GM18870 (cell line): ENCODE results near the gene CD151.

Experiments
- ATAC-seq: cut with Tn5 transposase; IDR thresholded peaks from one replicate; pipeline ENCODE4 v1.9.1; 2021; ENCODE audit warnings: moderate library complexity; ENCODE audit not compliant: unreplicated experiment

The CD151 gene

DNA sequence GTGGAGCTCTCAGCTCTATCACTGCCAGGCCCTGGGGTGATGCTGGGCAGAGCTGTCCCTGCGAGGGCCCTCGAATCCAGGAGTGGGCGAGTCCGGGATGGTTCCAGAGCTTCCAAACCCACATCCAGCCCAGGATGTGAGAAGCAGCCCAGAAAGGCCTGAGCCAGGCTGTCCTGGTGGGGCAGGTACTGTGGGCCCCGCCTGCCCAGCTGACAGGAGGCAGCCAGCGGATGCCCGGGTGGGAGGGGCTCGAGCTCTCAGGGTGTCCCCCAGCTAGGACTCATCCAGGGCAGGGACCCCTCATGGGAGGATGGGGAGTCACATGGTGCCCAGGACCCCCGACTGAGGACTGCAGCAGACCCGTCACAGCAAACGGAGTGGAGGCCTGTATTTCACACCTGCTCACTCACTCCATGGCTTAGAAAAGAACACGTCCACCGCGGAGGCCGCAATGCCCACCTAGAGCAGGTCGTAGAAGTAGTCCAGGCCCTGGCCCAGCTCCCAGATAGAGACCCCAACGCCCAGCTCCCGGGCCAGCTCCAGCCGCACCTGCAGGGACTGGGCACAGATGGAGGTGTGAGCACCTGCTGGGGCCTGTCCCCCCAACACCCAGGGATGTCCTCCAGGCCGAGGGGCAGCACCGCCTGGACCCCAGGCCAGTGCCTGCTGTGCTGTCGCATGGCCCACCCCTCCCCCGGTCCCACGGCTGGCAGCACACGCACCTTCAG lies 36.8 kb downstream of the CD151 start:
- ATAC-seq, result no peak

DNA sequence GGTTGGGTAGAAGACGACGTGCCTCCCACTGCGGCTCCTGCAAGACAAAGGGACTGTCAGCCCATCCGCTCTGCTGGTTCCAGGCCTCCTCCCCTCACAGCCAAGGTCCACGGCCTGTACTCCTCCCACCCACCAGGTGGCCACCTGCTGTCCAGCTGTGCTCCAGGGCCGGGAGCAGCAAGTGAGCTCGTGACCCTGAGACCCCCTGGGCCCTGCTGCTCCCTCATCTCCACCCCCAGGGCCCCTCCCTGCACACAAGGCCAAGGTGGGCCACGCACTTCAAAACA lies 37.3 kb downstream of the CD151 start:
- ATAC-seq, result no peak

DNA sequence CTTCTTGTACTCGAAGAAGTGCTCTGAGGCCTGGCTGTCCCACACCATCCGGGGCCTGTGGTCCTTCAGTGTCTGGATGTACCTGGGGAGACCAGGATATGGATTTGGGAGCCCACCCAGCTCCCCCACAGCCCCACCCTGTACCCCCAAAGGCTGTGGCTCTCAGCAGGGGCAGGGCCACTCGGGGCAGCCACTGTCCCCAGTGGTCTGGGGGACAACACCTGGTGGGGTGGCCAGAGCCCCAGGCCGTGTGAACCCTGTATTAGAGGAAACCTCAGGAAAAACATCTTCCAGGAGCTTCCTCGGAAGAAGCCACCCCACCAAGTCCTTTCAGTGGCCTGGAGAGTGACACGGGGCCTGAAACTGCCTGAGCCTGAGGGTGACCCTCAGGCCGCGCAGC lies 37.7 kb downstream of the CD151 start:
- ATAC-seq, result no peak

DNA sequence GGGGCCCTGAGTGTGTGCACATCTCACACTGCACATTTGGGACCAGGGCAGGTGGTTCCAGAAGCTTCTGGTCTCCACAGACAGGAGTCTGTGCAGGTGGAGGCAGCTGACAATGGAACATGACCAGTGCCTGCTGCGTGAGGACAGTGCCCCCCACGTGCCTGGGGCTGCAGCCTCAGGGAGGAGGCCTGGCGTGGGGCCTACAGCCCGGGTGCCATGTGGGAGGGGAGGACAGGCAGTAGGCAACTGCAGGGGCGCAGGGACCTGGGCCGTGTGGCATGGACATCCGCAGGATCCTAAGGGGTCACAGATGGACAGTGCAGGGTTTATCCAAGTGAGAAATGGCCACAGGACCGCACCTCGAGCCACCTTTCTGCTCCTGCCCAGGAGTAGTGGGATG lies 38.7 kb downstream of the CD151 start:
- ATAC-seq, result no peak

DNA sequence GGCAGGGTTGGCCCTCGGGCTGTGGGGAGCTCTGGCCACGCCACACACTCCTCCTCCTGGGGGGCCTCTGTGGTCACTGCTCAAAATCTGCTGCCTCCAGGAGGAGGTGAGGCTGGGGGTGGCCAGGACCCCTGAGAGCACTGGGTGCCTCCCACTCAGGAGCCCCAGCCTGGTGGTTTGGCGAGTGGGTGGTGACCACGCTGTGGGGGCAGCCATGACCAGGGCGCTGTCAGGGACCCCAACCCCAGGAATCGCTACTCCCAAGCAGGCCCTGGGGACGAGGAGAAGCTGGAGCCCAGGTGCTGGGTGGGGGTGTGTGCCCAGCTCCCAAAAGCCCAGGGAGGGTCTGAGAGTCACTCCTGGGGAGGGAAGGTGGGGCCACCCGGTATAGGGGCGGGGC lies 40.0 kb downstream of the CD151 start:
- ATAC-seq, result no peak

DNA sequence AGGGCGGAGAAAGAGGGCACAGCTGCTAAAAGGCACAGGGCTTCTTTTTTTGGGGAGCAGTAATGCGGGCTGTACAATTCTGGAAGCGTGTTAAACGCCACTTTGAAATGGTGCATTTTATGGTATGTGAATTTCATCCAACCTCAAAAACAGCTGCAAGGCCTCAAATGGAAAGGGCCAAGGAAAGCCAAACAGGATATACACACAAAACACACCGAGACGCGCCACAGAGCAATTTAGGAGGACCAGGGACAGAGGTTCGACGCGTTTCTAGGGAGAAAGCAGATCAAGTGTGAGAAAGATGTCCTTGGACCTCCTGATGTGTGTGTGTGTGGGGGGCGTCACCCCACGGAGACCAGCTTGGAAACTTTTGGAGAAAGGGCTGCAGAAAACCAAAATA lies 41.0 kb downstream of the CD151 start:
- ATAC-seq, result no peak

DNA sequence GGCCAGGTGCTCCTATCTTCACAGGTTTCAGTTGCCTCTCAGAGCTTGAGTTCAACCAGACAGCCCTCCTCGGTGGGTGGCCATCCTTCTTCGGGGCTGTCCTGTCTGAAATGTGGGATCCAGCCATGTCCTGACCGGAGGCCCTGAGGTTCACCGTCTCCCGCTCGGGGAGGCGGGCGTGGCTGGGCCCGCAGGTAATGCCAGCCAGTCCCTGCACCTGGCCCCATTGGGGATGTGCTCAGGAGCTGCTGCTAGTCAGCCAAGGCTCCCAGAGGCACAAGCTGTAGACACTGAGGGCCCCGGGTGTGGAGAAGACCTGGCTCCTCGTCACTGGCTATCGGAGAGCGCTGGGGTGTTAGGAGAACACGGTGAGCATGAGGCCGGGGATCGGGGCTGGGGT lies 42.5 kb downstream of the CD151 start:
- no peak for ATAC-seq

DNA sequence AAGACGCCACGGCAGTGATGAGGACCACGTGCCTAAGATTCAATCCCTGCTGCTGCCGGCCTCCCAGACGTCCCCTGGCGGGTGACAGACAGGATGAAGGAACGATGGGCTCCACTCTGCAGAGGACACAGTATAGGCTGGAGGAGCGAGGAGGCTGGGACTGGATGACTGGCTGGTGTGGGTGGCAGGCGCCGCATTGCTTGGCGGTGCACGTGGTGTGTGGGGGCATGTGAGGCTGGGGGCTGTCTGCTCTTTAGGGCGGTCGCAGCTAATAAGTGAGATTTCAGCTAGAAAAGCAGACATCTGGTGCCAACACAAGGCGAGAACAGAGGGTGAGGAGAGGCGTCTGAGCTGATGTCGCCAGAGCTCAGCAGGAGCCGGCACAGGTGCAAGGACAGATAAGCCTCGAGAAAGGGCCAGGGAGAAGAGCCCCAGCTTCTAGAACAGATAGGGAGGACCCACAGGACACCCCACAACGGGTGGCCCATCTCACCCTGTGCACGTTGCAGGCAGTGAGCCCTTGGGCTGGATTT lies 43.1 kb downstream of the CD151 start:
- no peak for ATAC-seq

DNA sequence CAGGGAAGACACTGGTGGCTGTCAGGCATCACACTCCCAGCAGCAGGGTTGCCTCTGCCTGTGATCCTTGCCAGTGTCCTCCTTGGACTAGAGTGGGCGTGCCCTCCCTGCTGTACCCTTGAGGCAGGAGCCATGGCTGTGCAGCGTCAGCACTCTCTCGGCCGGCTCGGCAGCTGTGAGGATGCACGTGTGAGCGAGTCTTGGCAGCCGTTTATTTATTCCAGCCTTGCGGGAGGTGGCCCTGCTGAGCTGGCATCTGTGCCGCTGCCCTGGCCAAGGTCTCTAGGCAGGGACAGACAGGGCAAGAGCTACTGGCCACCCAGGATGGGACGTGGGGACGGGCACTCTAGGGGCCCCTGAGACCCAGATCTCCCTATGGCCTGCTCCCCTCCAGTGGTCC lies 43.8 kb downstream of the CD151 start:
- no peak for ATAC-seq

DNA sequence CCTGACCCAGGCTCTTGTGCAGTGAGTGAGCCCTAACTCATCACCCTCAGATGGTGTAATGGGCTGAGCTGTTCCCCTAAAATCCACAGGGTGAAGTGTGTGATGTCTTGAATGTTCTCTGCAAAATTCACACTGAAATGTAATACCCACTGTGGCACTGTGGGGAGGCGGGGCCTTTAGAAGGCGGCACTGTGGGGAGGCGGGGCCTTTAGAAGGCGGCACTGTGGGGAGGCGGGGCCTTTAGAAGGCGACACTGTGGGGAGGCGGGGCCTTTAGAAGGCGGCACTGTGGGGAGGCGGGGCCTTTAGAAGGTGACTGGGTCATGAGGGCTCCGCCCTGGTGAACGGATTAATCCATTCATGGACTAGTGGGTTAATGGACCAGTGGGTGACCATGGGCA lies 44.8 kb downstream of the CD151 start:
- ATAC-seq, result no peak

DNA sequence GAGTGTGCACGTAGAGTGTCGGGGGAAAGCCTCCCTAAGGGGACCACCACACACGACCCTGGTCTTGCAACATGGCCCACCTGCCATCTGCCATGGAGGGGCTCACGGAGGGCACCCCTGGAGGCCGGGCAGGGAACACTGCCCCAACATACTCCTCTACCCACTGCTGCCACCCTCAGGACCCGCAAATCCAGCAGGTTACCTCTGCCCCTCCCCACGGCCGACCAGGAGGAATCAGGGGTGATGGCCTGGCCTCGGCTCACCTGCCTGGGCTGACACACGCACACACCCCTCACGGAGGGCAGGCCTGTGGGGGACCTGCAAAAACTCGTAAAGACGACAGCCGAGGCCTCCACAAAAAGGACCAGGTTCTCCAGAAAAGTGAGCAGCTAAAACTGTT lies 47.7 kb downstream of the CD151 start:
- no peak for ATAC-seq

DNA sequence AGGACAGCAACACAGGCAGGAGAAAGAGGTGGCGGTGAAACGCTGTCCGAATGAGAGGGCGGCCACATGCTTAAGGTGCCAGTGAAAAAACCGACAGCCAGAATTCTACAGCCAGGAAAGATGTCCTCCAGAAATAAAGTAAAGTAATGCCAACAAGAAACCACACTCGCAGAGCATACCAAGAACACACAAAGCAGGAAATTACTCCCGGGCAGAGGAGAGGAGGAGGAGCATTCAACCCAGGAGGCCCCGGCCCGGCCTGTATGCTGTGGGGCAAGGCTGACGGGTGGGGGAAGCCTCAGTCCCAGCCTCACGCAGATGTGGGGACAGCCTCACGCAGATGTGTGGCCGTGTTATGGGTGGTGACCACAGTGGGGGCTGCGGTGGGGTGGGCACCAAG lies 49.8 kb downstream of the CD151 start:
- no peak for ATAC-seq

DNA sequence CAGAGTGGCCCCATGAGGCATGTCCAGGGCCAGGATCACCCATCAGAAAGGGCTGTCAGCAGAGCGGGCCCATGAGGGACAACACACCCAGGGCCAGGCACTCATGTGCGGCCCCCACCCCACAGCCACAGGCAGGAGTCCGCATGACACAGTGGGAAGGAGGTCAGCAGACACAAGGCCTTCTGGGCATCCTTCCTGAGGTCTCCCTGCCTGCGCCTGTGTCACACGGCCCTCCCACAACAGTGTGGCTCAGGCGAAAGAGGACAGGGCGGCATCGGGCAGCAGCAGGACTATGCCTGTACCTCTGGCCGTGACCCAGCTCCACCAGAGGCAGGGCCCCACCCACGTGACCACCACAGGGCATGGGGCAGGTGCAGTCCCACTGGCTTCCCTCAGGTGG lies 50.8 kb downstream of the CD151 start:
- ATAC-seq, result no peak

DNA sequence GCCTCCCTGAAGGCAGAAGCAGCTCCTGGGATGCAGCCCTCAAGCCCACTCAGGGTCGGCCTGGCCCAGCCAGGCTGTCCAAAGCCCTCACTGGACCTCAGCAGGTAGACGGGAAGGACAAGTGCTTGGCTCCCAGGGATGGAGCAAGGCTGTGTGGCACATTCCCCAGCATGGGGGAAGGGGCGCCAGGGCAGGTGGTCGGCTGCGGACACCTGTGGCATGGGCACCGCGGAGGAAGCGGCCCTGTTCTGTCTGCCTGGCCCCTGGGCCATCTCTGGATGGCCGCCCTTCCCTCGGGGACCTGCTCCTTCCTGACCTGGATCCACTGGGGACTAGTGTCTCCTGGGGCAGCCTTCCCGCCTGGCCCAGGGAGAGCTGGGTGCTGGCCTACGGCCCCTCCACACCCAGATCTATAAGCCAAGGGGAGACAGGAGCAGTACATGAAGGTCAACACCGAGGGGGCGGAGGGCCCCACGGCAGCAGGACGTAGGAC lies 51.9 kb downstream of the CD151 start:
- ATAC-seq, result no peak

DNA sequence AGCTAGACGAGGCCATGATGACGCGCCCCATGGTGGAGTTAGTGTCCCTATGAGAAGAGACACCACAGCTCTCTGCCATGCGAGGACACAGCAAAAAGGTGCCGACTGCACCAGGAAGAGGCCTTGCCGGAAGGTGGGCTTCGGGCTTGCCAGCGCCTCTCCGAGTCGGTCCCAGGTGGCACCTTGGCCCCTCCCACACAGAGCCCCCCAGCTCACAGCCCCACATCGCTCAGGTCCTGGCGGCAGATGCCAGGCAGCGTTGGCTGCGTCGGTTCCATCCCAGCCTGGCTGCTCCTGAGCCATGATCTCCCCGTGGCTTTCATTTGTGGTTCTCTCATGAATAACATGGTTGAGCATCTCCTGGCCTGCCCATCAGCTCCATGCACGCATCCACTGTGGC lies 53.8 kb downstream of the CD151 start:
- no peak for ATAC-seq

DNA sequence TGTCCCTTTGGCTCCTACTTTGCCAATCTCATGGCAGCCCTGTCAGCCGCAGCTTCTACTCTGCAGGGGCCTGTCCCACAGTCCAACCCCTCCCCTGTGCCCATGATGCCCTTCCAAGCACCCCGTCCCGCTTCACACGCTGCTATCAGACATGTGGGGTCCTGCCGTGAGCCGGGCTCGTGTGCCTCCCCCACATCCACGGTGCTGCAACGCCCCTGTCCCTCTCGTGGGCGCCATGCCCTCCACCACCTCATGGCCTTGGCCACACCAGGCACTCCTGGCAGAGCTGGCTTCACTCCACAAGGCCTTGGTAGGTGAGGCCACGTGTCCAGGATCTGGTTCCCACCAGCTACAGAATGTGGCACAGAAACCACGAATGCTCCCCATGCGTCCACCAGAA lies 54.8 kb downstream of the CD151 start:
- ATAC-seq, result no peak
